GM18508 (cell line): ENCODE measurements around the gene MGAT5.

ENCODE experiments used
- ATAC-seq: cut with Tn5 transposase; IDR thresholded peaks from one replicate; pipeline ENCODE4 v1.9.1; 2021; ENCODE audit warnings: moderate number of reproducible peaks; ENCODE audit not compliant: insufficient read depth, unreplicated experiment

MGAT5 gene

GRCh38 chr2:134435936-134436335 is 182.1 kb downstream of the MGAT5 start:
- ATAC-seq: no peak

GRCh38 chr2:134436706-134437105 is 182.8 kb downstream of the MGAT5 start:
- ATAC-seq: no peak

DNA sequence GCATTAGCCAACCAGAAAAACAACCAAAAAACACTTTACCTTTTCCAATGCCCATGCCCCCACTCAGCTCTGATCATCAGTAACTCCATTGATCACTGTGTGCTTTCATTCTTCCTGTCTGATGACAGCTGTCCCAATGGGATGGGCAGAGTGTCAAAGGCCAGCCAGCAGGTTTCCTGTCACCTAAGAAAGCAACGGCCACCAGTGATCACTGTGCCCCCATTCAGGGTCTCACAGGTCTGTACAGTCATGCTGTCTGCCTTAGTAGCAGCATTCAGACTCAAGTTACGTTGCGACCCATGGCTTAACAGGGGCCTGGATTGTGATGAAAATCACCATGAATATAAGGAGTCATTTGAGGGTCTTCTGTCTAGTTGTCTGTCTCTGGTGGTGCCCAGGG is 184.5 kb downstream of the MGAT5 start:
- no peak for ATAC-seq

- ATAC-seq: no peak
Measured at GRCh38 chr2:134440336-134440909, 186.6 kb downstream of the MGAT5 start.

GRCh38 chr2:134441153-134441863 is 187.4 kb downstream of the MGAT5 start:
- ATAC-seq: no peak

DNA sequence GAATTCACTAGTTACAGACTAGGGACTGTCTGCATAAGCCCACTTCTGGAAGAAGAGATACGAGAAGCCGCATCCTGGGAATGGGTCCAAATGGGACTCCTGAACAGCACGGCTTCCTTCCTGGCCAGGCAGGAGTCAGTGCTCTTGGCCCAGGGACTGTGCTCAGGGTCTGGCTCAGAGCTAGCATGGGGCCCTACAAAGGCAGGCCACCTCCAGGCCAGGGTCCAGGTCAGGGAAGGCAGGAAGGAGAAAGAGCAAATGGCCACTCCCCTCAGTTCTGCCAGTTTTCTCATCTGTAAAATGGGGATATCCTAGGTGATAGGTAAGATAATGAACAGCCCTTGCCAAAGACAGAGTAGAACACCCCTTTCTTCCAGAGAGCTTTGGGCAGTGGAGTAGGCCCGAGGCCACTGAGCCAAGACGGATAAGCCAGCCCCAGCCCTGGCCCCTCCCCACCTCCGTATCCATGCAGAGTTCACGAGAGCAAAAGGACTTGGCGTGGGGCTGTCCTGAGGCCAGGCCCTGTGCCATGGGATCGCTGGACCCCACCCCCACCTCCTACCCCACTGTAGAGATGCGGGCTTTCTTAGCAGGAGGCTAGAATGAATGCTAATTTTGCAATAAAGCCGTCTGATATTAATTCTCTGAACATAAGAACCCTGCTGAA is 190.1 kb downstream of the MGAT5 start:
- ATAC-seq: no peak

DNA sequence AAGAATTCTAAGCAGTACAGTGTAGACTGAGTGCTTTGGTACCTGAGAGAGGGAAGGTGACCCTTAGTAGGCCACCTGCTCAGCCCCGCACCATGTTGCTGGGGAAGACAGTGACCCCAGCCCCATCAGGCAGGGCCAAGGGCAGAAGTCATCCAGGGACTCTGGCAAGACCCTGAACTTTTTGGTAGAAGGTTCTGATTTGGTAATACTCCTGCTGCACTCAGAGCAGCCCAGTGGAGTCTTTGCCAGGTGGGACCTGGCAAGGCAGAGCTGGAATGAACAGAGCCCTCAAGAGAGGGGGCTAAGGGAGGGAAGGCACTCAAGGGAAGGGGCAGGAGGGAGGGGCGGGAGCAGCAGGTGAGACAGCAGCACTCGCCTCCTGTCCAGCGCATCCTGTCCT is 191.2 kb downstream of the MGAT5 start:
- ATAC-seq: no peak

DNA sequence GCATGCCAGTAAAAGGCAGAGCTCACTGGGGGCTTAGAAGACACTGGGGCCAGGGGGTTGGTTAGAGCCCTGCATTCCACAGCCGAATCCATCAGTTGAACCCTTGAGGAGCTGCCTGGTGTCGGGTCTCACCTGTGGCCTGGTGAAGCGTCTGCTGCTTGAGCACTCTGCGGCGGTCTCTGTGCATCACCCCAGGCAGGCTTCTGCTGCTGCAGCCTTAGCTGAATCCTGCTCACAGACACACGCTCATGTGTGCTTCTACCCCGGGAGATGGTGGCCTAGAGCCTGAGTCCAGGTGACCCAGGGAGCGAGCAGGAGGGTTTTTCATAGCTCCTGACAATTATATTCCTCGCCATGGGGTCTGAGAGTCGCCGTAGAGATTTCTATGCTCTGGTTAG is 192.1 kb downstream of the MGAT5 start:
- no peak for ATAC-seq

DNA sequence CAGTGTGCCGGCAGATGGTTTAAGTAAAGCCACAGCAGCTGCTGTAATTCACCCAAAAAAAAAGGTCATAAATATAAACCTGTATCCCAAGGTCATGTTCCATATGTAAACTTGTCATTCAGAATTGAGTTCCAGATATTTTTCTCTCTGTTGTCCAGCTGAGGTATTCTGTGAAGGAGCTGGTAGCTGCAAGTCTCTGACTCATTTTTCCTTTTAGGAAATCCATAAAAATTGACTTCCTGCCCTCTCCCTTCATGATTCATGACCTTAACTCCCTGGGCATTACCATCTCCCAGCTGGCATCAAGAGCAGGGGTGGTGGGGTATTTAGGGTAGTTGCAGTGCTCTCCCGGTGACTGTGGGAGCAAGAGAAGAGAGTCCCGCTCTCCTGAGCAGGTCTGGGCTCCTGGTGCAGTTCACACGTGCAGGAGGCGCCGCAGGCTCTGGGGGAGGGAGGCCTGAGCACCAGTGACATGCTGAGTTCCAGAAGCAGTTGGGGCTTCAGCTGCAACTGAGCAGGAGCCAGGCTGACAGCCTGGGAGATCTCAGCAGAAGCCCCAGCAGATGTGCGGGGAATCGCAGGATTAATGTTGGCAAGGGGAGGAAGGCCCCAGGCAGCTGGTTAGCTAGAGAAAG is 192.6 kb downstream of the MGAT5 start:
- no peak for ATAC-seq

DNA sequence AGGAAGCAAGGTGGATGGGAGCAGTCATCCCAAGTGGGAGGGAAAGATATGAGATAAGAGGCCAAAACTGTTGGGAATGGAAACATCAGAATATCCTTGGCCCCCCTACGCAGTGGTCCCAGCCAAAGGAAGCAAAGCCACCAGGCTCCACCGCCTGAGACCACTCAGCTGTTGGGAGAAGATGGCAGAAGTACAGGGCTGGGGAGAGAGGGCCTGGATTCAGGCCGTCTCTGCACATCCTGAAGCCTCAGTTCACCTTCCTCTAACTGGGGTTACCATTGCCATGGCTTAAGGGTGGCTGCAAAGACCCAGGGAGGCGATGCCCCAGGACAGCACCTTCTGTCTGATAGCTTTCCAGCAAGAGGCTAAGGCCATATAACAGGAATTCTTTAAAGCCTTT is 193.8 kb downstream of the MGAT5 start:
- ATAC-seq: no peak

GRCh38 chr2:134448650-134449049 is 194.8 kb downstream of the MGAT5 start:
- no peak for ATAC-seq

- ATAC-seq: no peak
Measured at GRCh38 chr2:134449157-134449556, 195.3 kb downstream of the MGAT5 start.

GRCh38 chr2:134449751-134450513 is 196.1 kb downstream of the MGAT5 start:
- ATAC-seq: no peak

GRCh38 chr2:134451347-134451630 is 197.4 kb downstream of the MGAT5 start:
- no peak for ATAC-seq

DNA sequence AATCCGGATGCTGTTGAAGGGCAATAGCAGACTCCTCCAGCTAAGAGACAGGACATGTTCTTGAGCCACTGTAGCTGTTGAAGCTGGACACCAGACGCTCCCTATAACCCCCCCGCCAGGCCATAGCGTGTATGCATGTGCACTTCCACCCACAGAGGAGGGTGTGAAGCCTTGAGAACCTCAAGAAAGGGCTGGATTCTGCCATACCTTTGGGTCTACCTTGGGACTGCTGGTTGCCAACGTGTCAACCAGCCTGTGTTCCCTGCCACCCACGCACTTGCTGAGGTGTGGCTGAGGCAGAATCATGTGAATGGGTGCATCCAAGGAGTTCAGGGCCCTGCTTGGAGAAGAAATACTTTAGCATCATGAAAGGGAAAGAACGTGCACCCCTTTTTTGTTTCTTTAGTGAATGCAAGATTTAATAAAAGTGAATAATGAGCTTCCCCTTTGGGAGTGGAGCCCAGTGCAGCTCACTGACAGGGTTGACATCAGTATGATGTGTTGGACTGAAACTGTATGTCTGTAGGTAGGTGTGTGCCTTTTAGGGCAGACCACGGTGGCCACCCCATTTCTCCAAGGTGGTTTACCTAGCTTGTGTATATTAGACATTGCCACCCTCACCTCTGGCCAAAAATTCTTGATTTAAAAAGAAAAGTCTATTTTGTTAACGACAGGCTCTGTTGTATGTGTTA is 198.3 kb downstream of the MGAT5 start:
- no peak for ATAC-seq

GRCh38 chr2:134453476-134453875 is 199.6 kb downstream of the MGAT5 start:
- no peak for ATAC-seq

DNA sequence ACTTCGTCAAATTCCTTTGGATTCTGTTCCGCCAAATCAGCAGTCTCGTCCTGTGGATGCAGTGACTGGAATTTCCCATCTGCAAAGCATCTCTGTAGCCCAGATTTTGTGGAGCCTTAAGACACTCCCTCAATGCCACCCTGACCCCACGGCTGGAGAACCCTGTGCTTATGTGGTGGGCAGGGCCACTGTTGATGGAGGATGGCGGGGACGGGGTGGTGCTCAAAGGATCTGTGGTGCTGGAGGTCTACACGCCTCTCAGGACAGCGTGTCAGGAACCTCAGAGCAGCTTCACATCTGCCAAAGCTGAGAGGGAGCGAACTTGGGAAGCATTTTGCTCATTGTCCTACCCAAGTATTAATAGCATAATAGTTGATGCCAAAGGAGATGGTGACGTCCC is 200.1 kb downstream of the MGAT5 start:
- ATAC-seq: no peak

DNA sequence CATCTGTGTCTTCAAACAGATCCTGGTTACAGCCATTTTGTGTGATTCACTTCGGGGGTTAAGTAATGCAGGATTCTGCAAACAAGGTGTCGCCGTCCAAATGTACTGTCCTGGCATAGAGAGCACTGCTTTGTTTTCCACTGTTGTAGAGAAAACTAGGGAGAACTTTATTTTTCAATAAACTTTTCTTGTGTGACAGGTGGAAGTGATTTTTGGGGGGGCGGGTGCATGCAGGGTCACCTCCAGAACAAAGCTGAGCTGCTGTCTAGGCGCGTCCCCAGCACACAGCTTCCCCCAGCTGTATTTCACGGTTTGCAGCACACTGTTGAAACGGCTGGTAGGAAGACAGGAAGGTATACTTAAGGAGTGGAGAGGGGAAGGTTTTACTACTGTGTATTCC is 200.6 kb downstream of the MGAT5 start:
- no peak for ATAC-seq

GRCh38 chr2:134454931-134455330 is 201.1 kb downstream of the MGAT5 start:
- no peak for ATAC-seq

DNA sequence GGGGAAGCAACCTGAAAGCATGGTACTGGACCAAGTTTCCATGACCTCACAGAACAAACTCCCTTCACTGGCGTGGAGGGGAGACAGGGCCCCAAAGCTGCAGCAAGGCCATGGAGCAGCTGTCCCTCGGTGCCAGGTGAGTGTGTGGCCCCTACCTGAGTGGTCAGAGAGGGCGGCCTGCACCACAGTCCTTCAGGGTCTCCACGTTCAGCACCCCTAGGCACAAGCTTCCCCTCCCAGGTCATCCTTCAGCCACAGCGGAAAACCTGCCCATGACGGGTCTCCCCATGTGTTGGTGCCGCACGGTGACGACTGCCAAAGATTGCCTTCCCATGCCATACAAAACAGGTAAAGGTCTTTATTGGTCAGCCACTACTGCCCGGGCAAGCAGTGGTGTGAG is 201.6 kb downstream of the MGAT5 start:
- no peak for ATAC-seq
